GM20431 (cell line): ENCODE data around the gene ABI3.

Experiments used
- in situ Hi-C: fragments of 300-500 bp; cut with MseI, MboI; formaldehyde crosslinking; loops from one replicate; pipeline ENCODE4 v1.15.0; 2020; ENCODE audit warnings: low sequenced_read_pairs; ENCODE audit not compliant: unreplicated experiment

ABI3 gene

GRCh38 chr17:49196520-49196919, 14.0 kb upstream of the ABI3 start:
- in situ Hi-C loops = no loop called here

DNA sequence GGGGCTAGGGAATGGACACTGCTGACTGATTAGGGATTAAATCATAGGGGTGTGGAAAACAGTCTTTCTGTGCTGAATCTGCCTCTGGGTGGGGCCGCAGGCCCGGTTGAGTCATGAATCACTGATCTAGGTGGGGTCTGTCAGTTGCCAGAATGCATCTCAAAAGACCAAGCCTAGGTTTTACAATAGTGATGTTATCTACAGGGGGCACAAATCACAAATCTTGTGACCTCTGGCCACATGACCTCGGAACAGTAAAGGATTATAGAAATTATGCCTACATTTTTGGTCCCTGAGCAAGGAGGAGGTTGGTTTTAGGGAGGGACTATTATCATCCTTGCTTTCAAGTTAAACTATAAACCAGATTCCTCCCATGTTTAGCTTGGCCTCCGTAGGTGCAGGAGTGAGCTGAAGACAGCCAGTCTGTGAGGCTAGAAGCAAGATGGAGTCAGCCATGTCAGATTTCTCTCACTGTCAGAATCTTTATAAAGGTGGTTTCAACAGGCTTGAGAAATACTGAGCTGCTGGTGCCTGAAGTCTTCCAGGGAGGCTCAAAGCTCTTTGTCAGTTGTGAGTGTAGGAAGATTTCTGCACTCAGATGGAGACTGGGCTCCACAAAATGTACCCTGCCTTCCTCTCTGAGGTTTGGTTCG, 13.0 kb upstream of the ABI3 start:
- in situ Hi-C loops = no loop called here

- in situ Hi-C loops = no loop called here
Measured at GRCh38 chr17:49198211-49198610, 12.3 kb upstream of the ABI3 start.

DNA sequence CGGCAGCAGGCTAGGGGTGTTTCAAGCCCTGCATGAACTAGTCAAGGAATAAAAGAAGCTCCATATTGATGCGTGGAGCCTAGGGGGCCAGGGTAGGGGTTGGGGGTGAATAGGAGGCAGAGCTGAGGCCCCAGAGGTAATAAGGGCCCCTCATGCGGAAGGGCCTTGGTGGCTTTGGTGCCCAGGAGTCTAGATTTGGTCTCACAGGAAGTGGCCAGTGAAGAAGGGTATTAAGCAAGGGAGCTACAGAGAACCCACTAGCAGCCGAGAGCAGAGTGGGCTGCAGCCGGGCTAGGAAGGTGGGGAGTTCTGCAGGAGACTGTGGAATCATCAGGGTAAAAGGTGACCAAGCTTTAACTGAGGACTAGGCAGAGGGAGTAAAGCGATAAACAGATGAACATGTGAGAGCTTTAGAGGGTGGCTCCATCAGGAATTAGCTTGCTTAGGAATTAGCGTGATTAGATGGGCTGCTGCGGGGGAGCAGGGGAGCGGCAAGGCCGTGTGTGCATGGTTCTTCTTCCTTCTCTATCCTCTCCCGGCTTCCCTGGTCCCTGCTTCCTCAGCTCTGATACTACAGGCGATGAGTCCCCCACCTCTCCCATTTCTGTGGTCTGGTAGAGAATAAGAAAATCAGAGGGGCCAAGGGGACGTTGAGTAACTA, 10.0 kb upstream of the ABI3 start:
- in situ Hi-C loops = no loop called here

- in situ Hi-C loops = no loop called here
Measured at GRCh38 chr17:49201481-49201927, 9.0 kb upstream of the ABI3 start.

DNA sequence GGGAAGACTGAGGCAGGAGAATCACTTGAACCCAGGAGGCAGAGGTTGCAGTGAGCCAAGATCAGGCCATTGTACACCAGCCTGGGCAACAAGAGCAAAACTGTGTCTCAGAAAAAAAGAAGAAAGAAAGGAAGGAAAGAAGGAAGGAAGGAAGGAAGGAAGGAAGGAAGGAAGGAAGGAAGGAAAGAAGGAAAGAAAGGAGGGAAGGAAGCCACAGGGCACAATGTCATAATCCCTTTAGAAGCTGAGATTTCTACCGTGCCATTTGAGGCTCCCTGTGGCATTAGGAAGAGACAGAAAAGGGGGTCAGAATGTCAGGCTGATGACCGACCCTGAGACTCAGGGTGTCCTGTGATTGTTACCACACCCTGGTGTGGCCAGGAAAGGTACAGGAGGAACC, 6.7 kb upstream of the ABI3 start:
- in situ Hi-C loops = no loop called here

DNA sequence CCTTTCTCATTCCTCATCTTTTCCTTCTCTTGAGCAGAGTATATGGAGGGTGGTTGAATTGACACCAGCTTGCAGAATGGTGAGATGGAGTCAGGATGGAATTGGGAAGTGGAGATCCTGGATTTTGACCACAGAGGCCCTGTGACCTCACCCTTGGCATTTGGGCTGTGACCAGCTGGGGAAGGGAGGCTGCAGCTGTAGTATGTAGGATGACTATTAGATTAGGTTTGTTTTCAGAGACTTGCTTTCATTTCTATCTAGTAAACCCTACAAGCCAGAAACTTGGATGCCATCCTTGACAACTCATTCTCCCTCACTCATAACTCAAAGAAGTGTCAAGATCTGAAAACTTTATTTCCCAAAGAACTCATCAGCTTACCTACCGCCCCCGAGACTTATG, 6.0 kb upstream of the ABI3 start:
- in situ Hi-C loops = no loop called here

DNA sequence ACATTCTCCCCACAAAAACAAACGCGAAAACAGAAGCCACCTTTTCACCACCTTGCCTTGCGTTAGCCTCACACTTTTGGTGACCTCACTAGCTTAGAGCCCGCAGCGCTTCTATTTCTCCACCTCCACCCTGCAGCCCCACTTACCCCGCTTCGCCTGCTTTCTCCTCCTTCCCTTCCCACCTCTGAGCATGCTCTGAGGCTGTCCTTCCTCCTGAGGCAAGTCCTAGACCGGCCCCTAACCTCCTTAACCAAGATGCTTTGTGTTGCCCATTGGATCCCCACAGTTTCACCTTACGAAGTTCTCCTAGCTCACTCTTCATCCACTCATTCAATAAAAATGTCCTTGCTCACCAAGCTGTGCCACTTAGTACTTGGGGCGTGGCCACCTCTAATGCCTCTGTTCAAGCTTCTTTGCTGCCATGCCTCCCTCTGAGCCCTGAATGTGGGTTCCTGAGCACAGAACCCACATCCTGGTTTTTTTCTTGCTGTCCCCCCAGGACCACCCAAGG, 1.4 kb upstream of the ABI3 start:
- in situ Hi-C loops = no loop called here

DNA sequence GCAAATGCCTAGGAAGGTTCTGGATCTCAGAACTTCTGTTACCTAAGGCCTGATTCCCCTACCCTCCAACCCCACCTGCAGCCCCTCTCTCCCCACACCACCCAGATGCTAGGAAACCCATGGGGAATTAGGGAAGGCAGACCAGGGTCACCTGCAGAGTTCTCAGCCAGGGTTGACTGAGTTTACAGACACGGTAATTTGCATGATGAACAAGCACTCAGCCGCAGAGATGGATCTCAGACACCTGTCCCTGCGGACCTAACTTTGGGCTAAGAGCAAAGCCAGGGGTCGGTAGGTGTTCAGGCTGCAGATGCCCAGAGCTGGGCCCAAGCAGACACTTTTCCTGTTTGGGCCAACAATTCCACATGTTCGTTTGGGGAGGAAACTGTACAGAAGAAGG, 2.9 kb downstream of the ABI3 start:
- in situ Hi-C loops = no loop called here

DNA sequence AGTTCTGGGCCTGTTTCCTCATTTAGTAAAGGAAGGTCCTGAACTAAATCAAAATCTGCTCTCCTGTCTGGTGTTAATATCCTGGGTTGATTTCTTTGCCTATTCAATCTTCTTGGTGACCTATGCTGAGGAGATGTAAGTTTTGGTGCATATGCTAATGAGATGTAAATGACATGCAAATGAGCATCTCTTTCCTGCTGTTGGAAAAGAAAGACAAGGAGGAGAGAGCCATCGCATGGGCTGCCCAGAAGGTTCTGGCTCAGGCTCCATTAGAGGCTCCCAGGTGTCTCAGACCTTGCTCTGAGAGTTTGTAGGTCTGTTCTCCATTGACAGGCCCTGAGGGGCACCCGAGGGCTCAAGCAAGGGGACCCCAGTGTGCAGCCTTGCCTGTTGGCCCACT, 3.3 kb downstream of the ABI3 start:
- in situ Hi-C loops = no loop called here

- in situ Hi-C loops = no loop called here
Measured at GRCh38 chr17:49214676-49215360, 4.3 kb downstream of the ABI3 start.

- in situ Hi-C loops = no loop called here
Measured at GRCh38 chr17:49216482-49216881, 6.0 kb downstream of the ABI3 start.

DNA sequence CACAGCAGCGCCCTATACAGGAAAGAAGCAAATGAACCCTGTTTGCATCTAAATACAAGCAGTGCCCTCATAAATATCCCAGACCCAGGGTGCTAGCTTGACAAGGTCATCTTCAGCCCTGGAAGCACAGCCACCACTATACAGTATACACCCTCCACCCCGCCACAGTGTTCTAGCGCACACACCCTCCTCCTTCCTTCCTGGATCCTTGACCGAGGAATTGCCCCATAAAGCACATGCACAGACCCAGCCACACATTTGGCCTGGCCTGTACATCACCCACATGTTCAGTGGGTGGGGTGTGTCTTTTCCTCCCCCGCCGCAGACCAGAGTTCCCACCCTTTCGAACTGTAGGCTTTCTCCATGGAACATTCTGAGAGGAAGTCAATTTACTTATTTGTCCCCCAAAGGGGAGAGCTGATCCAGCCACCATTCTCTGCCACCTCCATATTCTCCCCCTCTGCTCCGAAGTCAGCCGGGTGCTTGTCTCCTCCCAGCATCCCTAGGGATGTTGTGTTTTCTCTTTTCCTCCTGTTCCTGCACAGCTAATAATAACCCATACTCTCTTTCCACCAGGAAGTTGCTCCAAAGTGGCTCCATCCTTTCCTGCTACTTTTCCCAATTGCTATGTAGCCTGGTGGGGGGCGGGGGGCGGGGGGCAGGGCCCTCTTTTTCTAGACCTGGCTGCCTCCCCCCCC, 6.6 kb downstream of the ABI3 start:
- in situ Hi-C loops = no loop called here

- in situ Hi-C loops = no loop called here
Measured at GRCh38 chr17:49217651-49218413, 7.3 kb downstream of the ABI3 start.

DNA sequence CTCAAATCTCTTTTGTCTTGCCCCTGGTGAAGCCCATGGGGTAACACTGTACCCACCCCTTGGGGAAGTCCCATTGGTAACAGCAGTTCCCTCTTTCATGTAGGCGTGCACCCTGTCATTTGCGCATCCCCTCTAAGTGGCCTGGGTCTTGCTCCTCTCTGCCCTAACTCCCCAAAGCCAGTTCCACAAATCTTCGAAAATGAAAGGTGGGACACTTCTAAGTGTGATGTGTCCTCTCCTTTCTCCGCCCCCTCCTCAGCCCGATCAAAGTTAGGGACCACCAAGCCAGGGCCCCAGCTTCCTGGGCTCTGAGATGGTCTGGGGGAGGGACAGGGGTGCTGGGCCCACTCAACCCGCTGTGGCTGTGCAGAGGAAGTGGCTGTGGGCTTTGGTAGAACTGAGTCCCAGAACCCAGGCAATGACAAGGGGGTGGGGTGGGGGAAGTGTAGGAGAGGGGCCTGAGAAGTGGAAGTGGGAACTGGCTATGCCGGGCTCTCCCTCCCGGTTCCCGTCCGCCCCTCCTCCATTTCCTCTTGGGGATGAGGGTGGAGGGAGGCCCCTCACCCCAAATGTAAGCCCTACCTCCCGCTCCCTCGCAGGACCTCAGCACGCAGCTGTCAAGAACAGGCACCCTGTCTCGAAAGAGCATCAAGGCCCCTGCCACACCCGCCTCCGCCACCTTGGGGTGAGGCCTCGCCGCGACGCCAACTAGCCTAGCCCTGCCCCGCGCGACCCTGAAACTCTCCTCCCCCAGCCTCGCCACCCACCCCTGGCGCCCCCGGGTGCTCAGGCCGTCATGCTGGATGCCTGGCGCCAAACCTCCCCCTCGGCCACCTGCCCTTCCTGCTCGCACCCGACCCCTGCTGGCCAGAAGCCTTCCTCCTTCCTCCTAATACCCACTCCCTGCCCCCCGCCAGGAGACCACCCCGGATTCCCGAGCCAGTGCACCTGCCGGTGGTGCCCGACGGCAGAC, 8.7 kb downstream of the ABI3 start:
- in situ Hi-C loops = no loop called here

GRCh38 chr17:49219987-49220386, 9.5 kb downstream of the ABI3 start:
- in situ Hi-C loops = no loop called here

GRCh38 chr17:49223168-49223516, 12.6 kb downstream of the ABI3 start:
- in situ Hi-C loops = no loop called here

- in situ Hi-C loops = no loop called here
Measured at GRCh38 chr17:49223517-49224197, 13.2 kb downstream of the ABI3 start.
